ENCODE data around the gene GNB1L.
"Not testable (repeated sequence)": the region's sequence is repeated elsewhere in the genome, so short reads cannot be mapped to it uniquely, and the experiment has no call there.

Gene GNB1L

GRCh38 chr22:19842393-19843106 lies 12.1 kb downstream of the GNB1L start:
- no peak for DNase-seq

GRCh38 chr22:19841641-19842392 lies 12.9 kb downstream of the GNB1L start:
- DNase-seq = no peak

- DNase-seq = no peak
Observed at GRCh38 chr22:19840955-19841640, 13.6 kb downstream of the GNB1L start.

- no peak for DNase-seq
Observed at GRCh38 chr22:19840059-19840458, 14.6 kb downstream of the GNB1L start.

GRCh38 chr22:19837915-19838314 lies 16.8 kb downstream of the GNB1L start:
- no peak for DNase-seq

GRCh38 chr22:19836512-19836911 lies 18.2 kb downstream of the GNB1L start:
- no peak for DNase-seq

GRCh38 chr22:19834599-19834998 lies 20.1 kb downstream of the GNB1L start:
- no peak for DNase-seq

GRCh38 chr22:19833327-19833726 lies 21.3 kb downstream of the GNB1L start:
- not testable (repeated sequence) for DNase-seq

GRCh38 chr22:19832476-19833108 lies 22.1 kb downstream of the GNB1L start:
- no peak for DNase-seq

- DNase-seq = not testable (repeated sequence)
Observed at GRCh38 chr22:19831979-19832378, 22.7 kb downstream of the GNB1L start.

GRCh38 chr22:19831016-19831415 lies 23.7 kb downstream of the GNB1L start:
- DNase-seq = no peak

- DNase-seq = no peak
Observed at GRCh38 chr22:19828035-19828401, 26.7 kb downstream of the GNB1L start.

- no peak for DNase-seq
Observed at GRCh38 chr22:19827341-19828034, 27.2 kb downstream of the GNB1L start.

- DNase-seq = no peak
Observed at GRCh38 chr22:19826619-19826950, 28.1 kb downstream of the GNB1L start.

GRCh38 chr22:19825904-19826618 lies 28.6 kb downstream of the GNB1L start:
- DNase-seq = no peak

GRCh38 chr22:19824926-19825339 lies 29.7 kb downstream of the GNB1L start:
- no peak for DNase-seq

- no peak for DNase-seq
Observed at GRCh38 chr22:19824212-19824925, 30.3 kb downstream of the GNB1L start.

- DNase-seq = no peak
Observed at GRCh38 chr22:19823902-19824211, 30.8 kb downstream of the GNB1L start.

- no peak for DNase-seq
Observed at GRCh38 chr22:19823191-19823901, 31.3 kb downstream of the GNB1L start.

- DNase-seq = no peak
Observed at GRCh38 chr22:19822301-19823117, 32.2 kb downstream of the GNB1L start.

Data from SHP77 treated with DMSO at 0.1 percent for 48 hours (cell line).